Neuronal stem cell (in vitro differentiated cells): ENCODE data around the gene OLFML2A.

Experiments
- DNase-seq: peaks from one replicate; pipeline ENCODE4 v3.0.0-alpha.2; 2013; ENCODE audit warnings: low spot score
- H2AFZ ChIP-seq: one replicate; pipeline ENCODE4 v1.6.1; 2013; ENCODE audit warnings: mild to moderate bottlenecking, low read length, inconsistent platforms
- H2AK5ac ChIP-seq: 2 replicates; pipeline ENCODE4 v1.6.1; 2013; ENCODE audit warnings: low read depth, mild to moderate bottlenecking, inconsistent platforms, low read length, moderate library complexity, mixed read lengths
- H2BK120ac ChIP-seq: 2 replicates; pipeline ENCODE4 v1.6.1; 2013; ENCODE audit warnings: low read depth, mild to moderate bottlenecking, inconsistent platforms, low read length, moderate library complexity, mixed read lengths
- H2BK12ac ChIP-seq: one replicate; pipeline ENCODE4 v1.6.1; 2013; ENCODE audit warnings: low read length, inconsistent platforms
- H2BK15ac ChIP-seq: 2 replicates; pipeline ENCODE4 v1.6.1; 2013; ENCODE audit warnings: mild to moderate bottlenecking, low read length, inconsistent platforms, mixed read lengths
- H2BK5ac ChIP-seq: one replicate; pipeline ENCODE4 v1.6.1; 2013; ENCODE audit warnings: inconsistent platforms, mild to moderate bottlenecking, low read length, moderate library complexity
- H3K14ac ChIP-seq: one replicate; pipeline ENCODE4 v1.6.1; 2013; ENCODE audit warnings: low read length, inconsistent platforms
- H3K18ac ChIP-seq: 2 replicates; pipeline ENCODE4 v1.6.1; 2013; ENCODE audit warnings: low read length, inconsistent platforms
- H3K23ac ChIP-seq: 2 replicates; pipeline ENCODE4 v1.6.1; 2013; ENCODE audit warnings: low read depth, mild to moderate bottlenecking, mixed read lengths, low read length, inconsistent platforms; ENCODE audit not compliant: poor library complexity
- H3K27ac ChIP-seq: replicated peaks from 3 replicates; pipeline ENCODE4 v1.5.1; 2013; ENCODE audit warnings: low read length, inconsistent platforms
- H3K27me3 ChIP-seq, 3 experiments: 2 replicates each; pipeline ENCODE4 v1.6.1; 2013; ENCODE audit warnings: low read length in 3 of 3, mild to moderate bottlenecking in 2 of 3, inconsistent platforms in 1 of 3, low read depth in 1 of 3, mixed read lengths in 1 of 3, moderate library complexity in 1 of 3; ENCODE audit not compliant: control insufficient read depth in 3 of 3, insufficient read depth in 3 of 3
- H3K36me3 ChIP-seq, 2 donors: replicated peaks in 1 of 2; 2 replicates each; pipeline ENCODE4 v1.6.1; 2013; ENCODE audit warnings: low read length in 2 of 2; ENCODE audit not compliant: control insufficient read depth in 2 of 2, insufficient read depth in 2 of 2
- H3K4ac ChIP-seq: 2 replicates; pipeline ENCODE4 v1.6.1; 2013; ENCODE audit warnings: inconsistent platforms, mild to moderate bottlenecking, low read length, moderate library complexity
- H3K4me1 ChIP-seq, 2 donors: 1 replicate in 1 of 2; 2 replicates in 1 of 2; pipeline ENCODE4 v1.6.1; 2013; ENCODE audit warnings: low read length in 2 of 2, low read depth in 1 of 2; ENCODE audit not compliant: control insufficient read depth in 2 of 2, insufficient read depth in 1 of 2
- H3K4me2 ChIP-seq: one replicate; pipeline ENCODE4 v1.6.1; 2013; ENCODE audit warnings: mild to moderate bottlenecking, low read length, inconsistent platforms; ENCODE audit not compliant: insufficient read depth, poor library complexity, severe bottlenecking
- H3K4me3 ChIP-seq, 2 donors: 2 replicates each; pipeline ENCODE4 v1.5.1; 2013; ENCODE audit warnings: low read length in 2 of 2, mild to moderate bottlenecking in 2 of 2, inconsistent platforms in 1 of 2, moderate library complexity in 1 of 2
- H3K79me1 ChIP-seq: one replicate; pipeline ENCODE4 v1.6.1; 2013; ENCODE audit warnings: low read depth, mild to moderate bottlenecking, inconsistent platforms, low read length, moderate library complexity
- H3K9ac ChIP-seq: one replicate; pipeline ENCODE4 v1.6.1; 2013; ENCODE audit warnings: mild to moderate bottlenecking, low read depth, low read length, inconsistent platforms; ENCODE audit not compliant: poor library complexity
- H3K9me3 ChIP-seq, 2 donors: replicated peaks in 1 of 2; 2 replicates each; pipeline versions ENCODE3 to v1.6.1; 2013; ENCODE audit warnings: low read length in 2 of 2, mild to moderate bottlenecking in 2 of 2, inconsistent platforms in 1 of 2, low read depth in 1 of 2, mixed read lengths in 1 of 2, moderate library complexity in 1 of 2; ENCODE audit not compliant: control insufficient read depth in 2 of 2, insufficient read depth in 1 of 2
- H4K8ac ChIP-seq: one replicate; pipeline ENCODE4 v1.6.1; 2013; ENCODE audit warnings: low read depth, mild to moderate bottlenecking, inconsistent platforms, low read length, moderate library complexity
- H4K91ac ChIP-seq: one replicate; pipeline ENCODE4 v1.6.1; 2013; ENCODE audit warnings: low read length, low read depth, mild to moderate bottlenecking, inconsistent platforms; ENCODE audit not compliant: poor library complexity
- WGBS, 2 donors: extraction: QIAGEN DNeasy Blood & Tissue Kit; methylation state at CpG; one replicate each; pipeline ENCODE4 v1.1.7; 2013; ENCODE audit warnings: missing lambda C conversion rate in 2 of 2, mixed read lengths in 1 of 2; ENCODE audit not compliant: insufficient read length in 2 of 2, insufficient replicate concordance in 1 of 2; ENCODE audit errors: extremely low coverage in 2 of 2; 5-methylcytosine and 5-hydroxymethylcytosine counted together

OLFML2A gene

DNA sequence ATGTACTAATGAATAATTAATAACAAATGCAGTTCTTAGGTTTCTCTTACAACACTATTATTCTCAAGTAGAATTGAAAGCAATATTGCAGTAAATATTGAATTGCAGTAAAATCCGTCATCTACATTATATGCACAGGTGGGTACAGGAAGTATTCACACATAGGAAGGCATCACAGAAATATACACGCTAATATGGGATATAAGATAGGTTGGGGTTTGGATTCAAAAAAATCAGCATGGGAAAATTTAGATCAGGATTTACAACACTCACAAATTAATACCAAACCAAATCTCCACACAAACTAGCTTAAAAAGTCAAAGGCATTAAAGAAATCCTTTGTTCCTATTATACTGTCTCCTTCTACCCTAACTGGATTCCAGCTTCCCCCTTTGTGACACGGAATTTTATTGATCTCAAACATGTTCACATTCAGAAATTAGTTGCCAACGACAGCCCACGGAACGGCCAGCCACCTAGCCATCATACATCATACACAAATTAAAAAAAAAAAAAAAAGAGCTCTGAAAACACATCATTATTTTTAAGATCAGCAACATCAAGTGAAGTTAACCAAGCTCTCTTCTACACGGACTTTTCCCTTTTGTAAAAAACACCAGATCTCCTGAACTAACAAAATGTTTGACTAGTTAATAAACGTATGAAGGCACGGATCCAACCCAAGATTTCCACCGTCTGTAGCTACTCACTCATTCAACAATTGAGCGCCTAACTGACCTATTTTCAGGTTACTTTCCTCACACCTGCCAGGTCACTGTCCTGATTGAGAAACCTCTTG lies 8.0 kb upstream of the OLFML2A start:
- Histone ChIP-seq H3K23ac (no peak overlapping the region), H3K4ac (no peak overlapping the region), H2BK12ac (no peak overlapping the region), H2AFZ (peak overlapping the region; percentile 90), H4K91ac (no peak overlapping the region), H3K36me3 (no peaks in the 10 kb centered on the region), H3K4me1 (peaks cover 5 to 42% of the 10 kb centered on the region in 2 donors), H2BK15ac (no peak overlapping the region), H3K27me3 (peaks cover 0 to 10% (median 0%) of the 10 kb centered on the region in 3 experiments), H2AK5ac (no peak overlapping the region), H3K9me3 (no peaks in the 10 kb centered on the region), H3K79me1 (no peaks in the 10 kb centered on the region), H2BK5ac (no peak overlapping the region), H3K4me3 (peak overlapping the region; percentile 53 to 87), H3K27ac (peak overlapping the region; percentile 30), H2BK120ac (no peak overlapping the region), H3K4me2 (peak overlapping the region; percentile 71), H3K14ac (no peak overlapping the region), H4K8ac (no peak overlapping the region), H3K9ac (no peak overlapping the region), H3K18ac (no peak overlapping the region)
- no CpG with 5 or more reads among the region's 11 CpGs for WGBS, 2 donors
- DNase-seq = no peak

DNA sequence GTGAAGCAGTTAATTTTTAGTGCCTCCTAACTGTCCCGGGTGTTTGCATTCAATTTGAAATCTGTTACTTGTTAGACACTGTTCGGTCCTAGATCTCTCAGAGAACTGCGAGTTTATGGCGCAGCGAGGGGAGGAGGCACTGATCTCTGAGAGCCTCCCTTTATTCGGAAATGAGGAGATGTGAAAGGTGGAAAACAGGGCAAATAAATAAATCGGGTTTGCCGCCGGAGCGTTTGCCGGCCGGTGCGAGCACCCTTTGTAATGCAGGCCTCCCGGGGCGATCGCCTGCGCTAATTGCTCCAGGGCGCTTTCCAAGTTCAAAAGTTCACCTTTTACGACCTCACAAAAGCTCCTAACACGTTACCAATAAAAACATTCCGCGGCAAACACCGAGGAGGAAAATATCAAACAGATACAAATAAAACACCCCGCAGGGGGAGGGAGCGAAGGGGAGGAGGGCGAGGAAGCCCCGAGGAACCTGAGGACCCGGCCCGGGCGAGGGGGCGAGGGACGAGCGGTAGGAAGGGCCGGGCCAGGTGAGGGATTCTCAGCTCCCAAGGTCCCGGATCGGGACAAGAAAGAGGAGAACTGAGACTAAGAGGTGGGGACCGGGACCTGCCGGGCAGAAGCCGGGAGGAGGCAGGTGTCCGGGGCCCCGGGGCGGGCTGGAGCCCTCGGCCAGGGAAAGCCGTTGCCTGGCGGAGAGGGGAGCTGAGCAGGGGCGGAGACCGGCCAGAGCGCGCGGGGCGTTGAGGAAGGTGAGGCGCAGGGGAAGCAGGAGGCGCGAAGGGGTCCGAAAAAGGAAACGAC lies 7.2 kb upstream of the OLFML2A start:
- Histone ChIP-seq H3K4me3 (peak overlapping the region; percentile 53 to 87), H3K36me3 (no peaks in the 10 kb centered on the region), H3K4ac (peak overlapping the region; percentile 8), H3K14ac (no peak overlapping the region), H2AK5ac (peak overlapping the region; percentile 92), H2BK12ac (no peak overlapping the region), H3K9me3 (no peaks in the 10 kb centered on the region), H3K4me1 (peaks cover 4 to 45% of the 10 kb centered on the region in 2 donors), H4K91ac (no peak overlapping the region), H3K9ac (peak overlapping the region; percentile 87), H3K79me1 (no peaks in the 10 kb centered on the region), H2BK120ac (no peak overlapping the region), H3K23ac (no peak overlapping the region), H2AFZ (peak overlapping the region; percentile 90), H3K18ac (peak overlapping the region; percentile 97), H2BK5ac (peak overlapping the region; percentile 96), H4K8ac (no peak overlapping the region), H3K4me2 (peak overlapping the region; percentile 71), H2BK15ac (peak overlapping the region; percentile 95), H3K27me3 (peaks cover 0 to 10% (median 0%) of the 10 kb centered on the region in 3 experiments), H3K27ac (peak overlapping the region; percentile 63)
- no CpG with 5 or more reads among the region's 56 CpGs for whole genome bisulfite sequencing, 2 donors
- no peak for DNase-seq

DNA sequence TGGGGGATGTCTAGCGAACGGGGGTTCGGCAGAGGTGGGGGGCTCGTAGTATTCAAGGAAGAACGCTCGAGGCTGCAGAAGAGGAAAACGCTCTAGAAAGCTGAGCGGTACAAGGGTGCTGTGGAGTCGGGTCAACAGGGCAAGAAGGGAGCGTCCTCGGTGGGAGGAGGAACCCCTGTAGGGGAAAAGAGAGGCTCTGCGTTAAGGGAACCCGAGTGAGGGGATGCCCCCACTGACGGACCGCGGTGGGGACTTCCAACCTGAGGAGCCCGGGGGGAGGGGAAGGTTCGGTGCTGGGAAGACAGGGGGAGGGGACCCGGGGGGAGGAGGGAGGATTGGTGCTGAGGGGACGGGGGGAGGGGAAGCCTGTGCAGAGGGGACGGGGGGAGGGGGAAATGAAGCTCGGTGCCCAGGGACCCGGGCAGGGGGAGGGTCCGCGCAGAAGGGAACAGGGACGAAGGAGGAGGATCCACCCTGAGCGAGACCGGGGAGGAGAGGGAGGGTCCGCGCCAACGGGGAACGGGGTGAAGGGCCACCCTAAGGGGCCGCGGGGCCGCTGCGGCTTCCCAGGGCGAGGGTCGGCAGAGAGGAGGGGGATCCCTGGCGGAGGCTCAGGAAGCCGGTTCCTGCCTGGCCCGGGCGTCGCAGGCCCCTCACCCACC lies 6.4 kb upstream of the OLFML2A start:
- Histone ChIP-seq H2AK5ac (peak overlapping the region; percentile 98), H2BK120ac (no peak overlapping the region), H3K4me1 (peaks cover 3 to 39% of the 10 kb centered on the region in 2 donors), H3K4me3 (peak overlapping the region; percentile 53 to 99), H3K27me3 (peaks cover 0 to 15% (median 0%) of the 10 kb centered on the region in 3 experiments), H3K9ac (peak overlapping the region; percentile 98), H2BK12ac (no peak overlapping the region), H3K18ac (peak overlapping the region; percentile 100), H3K4ac (peak overlapping the region; percentile 8), H3K4me2 (peak overlapping the region; percentile 71), H3K14ac (no peak overlapping the region), H3K9me3 (no peaks in the 10 kb centered on the region), H4K8ac (no peak overlapping the region), H3K23ac (peak overlapping the region; percentile 89), H2BK5ac (peak overlapping the region; percentile 96), H2AFZ (peak overlapping the region; percentile 90), H3K79me1 (no peaks in the 10 kb centered on the region), H4K91ac (no peak overlapping the region), H3K36me3 (no peaks in the 10 kb centered on the region), H3K27ac (peak overlapping the region; percentile 88), H2BK15ac (peak overlapping the region; percentile 95)
- WGBS, 2 donors = no CpG with 5 or more reads among the region's 43 CpGs
- no peak for DNase-seq
